GM23338 (cell line): ENCODE results near the gene TNS1. TPM values are rescaled to one million over a fixed set of nuclear protein-coding genes. Genes with fewer than 3 reads are reported as not detected.

Experiments
- ATAC-seq: fragments of 200-7000 bp; cut with Tn5 transposase; 3 replicates; pipeline ENCODE4 v1.9.1; 2020
- DNase-seq: peaks from one replicate; pipeline ENCODE4 v3.0.0-alpha.2; 2015; ENCODE audit warnings: low spot score
- H2AFZ ChIP-seq: fragments of 200-600 bp; sonication (generic); 2 replicates; pipeline ENCODE4 v1.8.0; 2016; ENCODE audit warnings: antibody characterized with exemption, mild to moderate bottlenecking, moderate library complexity
- H3F3A ChIP-seq: fragments of 200-600 bp; sonication (generic); replicated peaks from 2 replicates; pipeline ENCODE4 v1.8.0; 2017; ENCODE audit warnings: antibody characterized with exemption, mixed run types, low read depth
- H3K27ac ChIP-seq: fragments of 200-600 bp; sonication (generic); 2 replicates; pipeline ENCODE4 v1.6.1; 2016; ENCODE audit warnings: low read depth
- H3K27me3 ChIP-seq: fragments of 200-600 bp; sonication (generic); 2 replicates; pipeline ENCODE4 v1.8.0; 2016; ENCODE audit warnings: mild to moderate bottlenecking, mixed run types, moderate library complexity; ENCODE audit not compliant: insufficient read depth
- H3K36me3 ChIP-seq: fragments of 200-600 bp; sonication (generic); 2 replicates; pipeline ENCODE4 v1.8.0; 2016; ENCODE audit warnings: mild to moderate bottlenecking; ENCODE audit not compliant: insufficient read depth
- H3K4me1 ChIP-seq: fragments of 200-600 bp; sonication (generic); 2 replicates; pipeline ENCODE4 v1.8.0; 2016; ENCODE audit warnings: mild to moderate bottlenecking, moderate library complexity; ENCODE audit not compliant: insufficient read depth
- H3K4me2 ChIP-seq: fragments of 200-600 bp; sonication (generic); 2 replicates; pipeline ENCODE4 v1.7.1; 2017; ENCODE audit warnings: mixed run types
- H3K4me3 ChIP-seq: fragments of 200-600 bp; sonication (generic); 2 replicates; pipeline ENCODE4 v1.6.1; 2016; ENCODE audit warnings: mixed run types
- H3K79me2 ChIP-seq: fragments of 200-600 bp; sonication (generic); replicated peaks from 2 replicates; pipeline ENCODE4 v1.8.0; 2017; ENCODE audit warnings: mild to moderate bottlenecking; ENCODE audit not compliant: insufficient read depth
- H3K9me2 ChIP-seq: fragments of 200-600 bp; sonication (generic); 2 replicates; pipeline ENCODE4 v1.8.0; 2017; ENCODE audit not compliant: insufficient read depth
- H4K20me1 ChIP-seq: fragments of 200-600 bp; sonication (generic); replicated peaks from 2 replicates; pipeline ENCODE4 v1.8.0; 2017; ENCODE audit warnings: mild to moderate bottlenecking; ENCODE audit not compliant: insufficient read depth
- H3K27ac Mint-ChIP-seq: 2 replicates; pipeline ENCODE4 v1.8.0; 2020; ENCODE audit warnings: inconsistent platforms, mild to moderate bottlenecking, moderate library complexity, mixed read lengths
- H3K27me3 Mint-ChIP-seq: 3 replicates; pipeline ENCODE4 v1.8.0; 2022; ENCODE audit warnings: low read depth, mild to moderate bottlenecking, moderate library complexity, mixed read lengths, inconsistent platforms; ENCODE audit not compliant: insufficient read depth, poor library complexity
- H3K36me3 Mint-ChIP-seq: 3 replicates; pipeline ENCODE4 v1.8.0; 2021; ENCODE audit warnings: low read depth, mild to moderate bottlenecking, inconsistent platforms, moderate library complexity, mixed read lengths
- H3K4me1 Mint-ChIP-seq: 3 replicates; pipeline ENCODE4 v1.8.0; 2020; ENCODE audit warnings: mild to moderate bottlenecking, inconsistent platforms, mixed read lengths
- H3K4me3 Mint-ChIP-seq: 3 replicates; pipeline ENCODE4 v1.8.0; 2021; ENCODE audit warnings: moderate library complexity, mild to moderate bottlenecking, inconsistent platforms, mixed read lengths
- H3K9me3 Mint-ChIP-seq: 3 replicates; pipeline ENCODE4 v1.8.0; 2020; ENCODE audit warnings: moderate library complexity, mild to moderate bottlenecking, inconsistent platforms, mixed read lengths
- CREB1 ChIP-seq: fragments of 250-450 bp; sonication (Bioruptor Pico); IDR thresholded peaks from 2 replicates; pipeline ENCODE4 v1.5.0; 2020; ENCODE audit warnings: low read depth, mild to moderate bottlenecking, moderate library complexity
- CTCF ChIP-seq, 2 experiments: fragments of 200-600 bp in 1 of 2; sonication (generic) in 1 of 2; conservative IDR thresholded peaks; 2 replicates each; pipeline versions ENCODE4 v1.5.1 to v1.6.1; 2016 to 2017; ENCODE audit warnings: antibody characterized with exemption in 2 of 2, low read depth in 2 of 2, mild to moderate bottlenecking in 2 of 2, moderate library complexity in 1 of 2
- ETS1 ChIP-seq: IDR thresholded peaks from 2 replicates; pipeline ENCODE4 v1.6.1; 2016; ENCODE audit warnings: antibody characterized with exemption
- EZH2phosphoT487 ChIP-seq: fragments of 200-600 bp; sonication (generic); IDR thresholded peaks from one replicate; pipeline ENCODE4 v1.8.1; 2018; ENCODE audit warnings: antibody characterized with exemption; ENCODE audit not compliant: unreplicated experiment
- JUNB ChIP-seq: IDR thresholded peaks from one replicate; pipeline ENCODE4 v1.6.1; 2016; ENCODE audit warnings: antibody characterized with exemption; ENCODE audit not compliant: unreplicated experiment
- NANOG ChIP-seq: IDR thresholded peaks from 2 replicates; pipeline ENCODE4 v1.6.1; 2016; ENCODE audit warnings: antibody characterized with exemption, borderline replicate concordance
- POLR2AphosphoS5 ChIP-seq: IDR thresholded peaks from 2 replicates; pipeline ENCODE4 v1.6.1; 2016; ENCODE audit warnings: antibody characterized with exemption, low read depth
- ZNF114 ChIP-seq: fragments of 250-450 bp; sonication (Bioruptor Pico); IDR thresholded peaks from 2 replicates; pipeline ENCODE4 v1.5.0; 2020; ENCODE audit warnings: mild to moderate bottlenecking, moderate library complexity
- ZNF331 ChIP-seq: fragments of 250-450 bp; sonication (Bioruptor Pico); IDR thresholded peaks from 2 replicates; pipeline ENCODE4 v1.5.0; 2020; ENCODE audit warnings: low read depth, mild to moderate bottlenecking, moderate library complexity
- ZNF462 ChIP-seq: fragments of 250-450 bp; sonication (Bioruptor Pico); IDR thresholded peaks from 2 replicates; pipeline ENCODE4 v1.5.0; 2020; ENCODE audit warnings: mild to moderate bottlenecking, moderate library complexity
- polyA plus RNA-seq: library from polyadenylated mRNA; unstranded; fragments of >200 nt; fragmentation: Nextera tagmentation; extraction: Ambion mirVana; gene quantifications from 2 replicates; pipeline ENCODE4 v1.2.1, GENCODE V29; 2016
- total RNA-seq: library from RNA; depleted of rRNA; stranded (reverse); fragments of >200 nt; shearing (Covaris generic); gene quantifications from 2 replicates; pipeline ENCODE4 v1.2.3, GENCODE V29; 2014

TNS1 gene
- total and polyA plus RNA-seq, 2 experiments from 2014 or later: 2.0 to 7.4 TPM

- H3K4me1 Mint-ChIP-seq: peaks cover 18% of the 10 kb centered on the region
- TF ChIP-seq CTCF (conservative IDR thresholded peaks at IDR 0.05; ENCODE audit: low read depth in 2 of 2): no peak
- TF ChIP-seq ETS1: no peak
- no peak for TF ChIP-seq EZH2phosphoT487
Observed at GRCh38 chr2:217986256-217986961, 16.4 kb downstream of the TNS1 start.

GRCh38 chr2:217983276-217984233, 19.2 kb downstream of the TNS1 start:
- no peak overlapping the region for H3K27ac ChIP-seq
- peaks cover 5% of the 10 kb centered on the region; the same call in 2 of the 3 replicates for H3K36me3 Mint-ChIP-seq
- ATAC-seq (no peak), DNase-seq (no peak)
- peaks cover 15% of the 10 kb centered on the region for H3K27me3 Mint-ChIP-seq
- peaks cover 26% of the 10 kb centered on the region for H3K4me1 Mint-ChIP-seq
- H3F3A ChIP-seq: no peaks in the 10 kb centered on the region
- H3K4me3 Mint-ChIP-seq: no peak overlapping the region
- H3K79me2 ChIP-seq: no peaks in the 10 kb centered on the region
- no peaks in the 10 kb centered on the region for H3K9me2 ChIP-seq
- peaks cover 2% of the 10 kb centered on the region; the same call in 1 of the 3 replicates for H3K9me3 Mint-ChIP-seq
- no peak overlapping the region for H2AFZ ChIP-seq
- H4K20me1 ChIP-seq: no peaks in the 10 kb centered on the region; the same call in none of the 2 replicates
- no peaks in the 10 kb centered on the region for H3K36me3 ChIP-seq
- no peak overlapping the region for H3K27ac Mint-ChIP-seq
- no peak overlapping the region for H3K4me3 ChIP-seq
- no peak overlapping the region for H3K4me2 ChIP-seq
- H3K4me1 ChIP-seq: peaks cover 9% of the 10 kb centered on the region
- peaks cover 7% of the 10 kb centered on the region for H3K27me3 ChIP-seq
- TF ChIP-seq ZNF462 (no peak), NANOG (no peak), JUNB (no peak), ZNF114 (CRISPR knock-in tag) (no peak), POLR2AphosphoS5 (no peak), ZNF331 (CRISPR knock-in tag) (no peak), CREB1 (CRISPR knock-in tag) (no peak)

More at GRCh38 chr2:217986256-217986961, 16.4 kb downstream of the TNS1 start:
- H3K9me2 ChIP-seq: no peaks in the 10 kb centered on the region
- no peaks in the 10 kb centered on the region for H3K36me3 ChIP-seq
- Mint-ChIP-seq H3K27me3 (peaks cover 12% of the 10 kb centered on the region), H3K36me3 (peaks cover 5% of the 10 kb centered on the region; the same call in 2 of the 3 replicates), H3K27ac (no peak overlapping the region), H3K9me3 (peaks cover 2% of the 10 kb centered on the region; the same call in 1 of the 3 replicates), H3K4me3 (no peak overlapping the region)
- no peak overlapping the region for H3K4me3 ChIP-seq
- H3K4me1 ChIP-seq: 0 out of 2 replicates have a peak, but pooled peaks cover 3% of the 10 kb centered on the region
- no peak overlapping the region for H2AFZ ChIP-seq
- ATAC-seq: no peak
- no peak overlapping the region for H3K27ac ChIP-seq
- H3F3A ChIP-seq: no peaks in the 10 kb centered on the region
- no peaks in the 10 kb centered on the region for H3K79me2 ChIP-seq
- no peaks in the 10 kb centered on the region; the same call in 1 of the 2 replicates for H4K20me1 ChIP-seq
- no peaks in the 10 kb centered on the region for H3K27me3 ChIP-seq
- DNase-seq: no peak
- H3K4me2 ChIP-seq: no peak overlapping the region
